MM.1S (cell line): ENCODE results near the gene HIF1A.

Experiments
- CTCF ChIP-seq: fragments of 300-600 bp; sonication (generic); IDR thresholded peaks from 2 replicates; pipeline ENCODE4 v1.5.1; 2016; ENCODE audit warnings: antibody characterized with exemption, low read length, mixed read lengths
- EZH2 ChIP-seq: fragments of 300-600 bp; sonication (generic); optimal IDR thresholded peaks from 2 replicates; pipeline ENCODE3; 2017; ENCODE audit warnings: low read depth, mild to moderate bottlenecking, antibody characterized with exemption, low read length, mixed read lengths
- EZH2phosphoT487 ChIP-seq: fragments of 300-600 bp; sonication (generic); IDR thresholded peaks from 2 replicates; pipeline ENCODE4 v1.6.1; 2018; ENCODE audit warnings: antibody characterized with exemption, low read length

GRCh38 chr14:61695695-61696527 is 598 bp downstream of the HIF1A start:
- TF ChIP-seq EZH2 (no peak), CTCF (no peak), EZH2phosphoT487 (no peak)
